Measurements from ENCODE around the gene GABPB2.

GABPB2 gene
- total RNA-seq: 3.8 to 23.4 (median 15.4) reads per million in 17 experiments

GRCh38 chr1:151070474-151071276 lies at the start of gene GABPB2:
Gene GABPB2 (plus strand): TSS chr1:151070761. CDS start chr1:151088190, 17,429 bp downstream.
- peak; percentile 91 to 94 (median 92) for DNase-seq

DNA sequence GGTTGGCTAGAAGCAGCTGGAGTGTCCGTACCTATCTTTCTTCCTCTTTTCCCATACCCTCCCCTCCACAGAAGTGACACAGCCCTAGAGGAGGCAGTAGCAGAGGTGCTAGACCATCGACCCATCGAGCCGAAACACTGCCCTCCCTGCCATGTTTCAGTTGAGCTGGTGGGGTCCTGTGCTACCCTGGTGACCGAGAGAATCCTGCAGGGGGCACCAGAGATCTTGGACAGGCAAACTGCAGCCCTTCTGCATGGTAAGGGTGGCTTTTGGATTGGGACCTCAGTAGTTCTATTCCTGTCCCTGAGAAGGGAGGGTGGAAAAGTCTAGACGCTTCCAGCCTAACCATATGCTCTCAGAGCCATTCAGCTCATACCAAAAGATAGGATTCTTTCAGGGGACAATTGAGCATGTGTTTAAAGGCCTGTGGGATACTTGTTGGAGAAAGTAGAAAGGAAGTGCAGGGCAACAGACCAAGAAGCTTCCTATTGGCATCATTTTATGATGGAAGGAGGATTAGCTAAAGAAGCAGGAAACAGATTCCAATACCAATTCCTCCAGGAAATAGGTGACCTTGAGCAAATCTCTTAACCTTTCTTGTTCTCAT lies 45.9 kb upstream of the GABPB2 start:
- DNase-seq: peak; percentile 83 to 92 (median 86)

DNA sequence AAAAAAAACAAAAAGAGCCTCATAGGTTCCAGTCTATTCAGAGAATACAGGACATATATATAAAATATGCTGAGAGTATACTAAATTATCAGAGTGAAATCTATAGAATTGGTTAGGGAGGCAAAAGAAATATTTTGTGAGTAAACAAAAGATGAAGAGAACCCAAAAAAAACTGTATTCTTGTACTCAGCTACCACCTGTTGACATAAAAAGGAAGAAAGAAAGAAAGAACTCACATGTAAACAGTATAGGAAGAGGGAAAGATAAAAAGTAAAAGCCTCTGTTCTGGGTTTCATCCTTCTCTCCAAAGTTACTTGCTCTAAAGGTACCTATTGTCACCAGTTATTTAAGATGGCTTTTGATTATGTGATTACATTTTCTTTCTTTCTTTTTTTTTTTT lies 44.1 kb upstream of the GABPB2 start:
- no peak for DNase-seq

DNA sequence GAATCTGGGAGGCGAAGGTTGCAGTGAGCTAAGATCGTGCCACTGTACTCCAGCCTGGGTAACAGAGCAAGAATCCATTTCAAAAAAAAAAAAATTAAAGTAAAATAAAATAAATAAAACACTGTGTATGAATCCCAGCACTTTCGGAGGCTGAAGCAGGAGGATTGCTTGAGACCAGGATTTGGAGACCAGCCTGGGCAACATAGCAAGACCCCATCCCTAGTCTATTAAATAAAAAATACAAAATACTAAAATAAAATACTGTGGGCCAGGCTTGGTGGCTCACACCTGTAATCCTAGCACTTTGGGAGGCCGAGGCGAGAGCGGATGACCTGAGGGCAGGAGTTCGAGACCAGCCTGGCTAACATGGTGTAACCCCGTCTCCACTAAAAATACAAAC lies 38.4 kb upstream of the GABPB2 start:
- no peak for DNase-seq

GRCh38 chr1:151035167-151035566 lies 35.4 kb upstream of the GABPB2 start:
- DNase-seq: no peak

GRCh38 chr1:151036356-151036755 lies 34.2 kb upstream of the GABPB2 start, which contains the start of gene BNIPL:
Gene BNIPL (plus strand): TSS chr1:151036586. CDS start chr1:151036726, 140 bp downstream.
- no peak for DNase-seq

GRCh38 chr1:151037032-151037431 lies 33.5 kb upstream of the GABPB2 start:
- DNase-seq: no peak

DNA sequence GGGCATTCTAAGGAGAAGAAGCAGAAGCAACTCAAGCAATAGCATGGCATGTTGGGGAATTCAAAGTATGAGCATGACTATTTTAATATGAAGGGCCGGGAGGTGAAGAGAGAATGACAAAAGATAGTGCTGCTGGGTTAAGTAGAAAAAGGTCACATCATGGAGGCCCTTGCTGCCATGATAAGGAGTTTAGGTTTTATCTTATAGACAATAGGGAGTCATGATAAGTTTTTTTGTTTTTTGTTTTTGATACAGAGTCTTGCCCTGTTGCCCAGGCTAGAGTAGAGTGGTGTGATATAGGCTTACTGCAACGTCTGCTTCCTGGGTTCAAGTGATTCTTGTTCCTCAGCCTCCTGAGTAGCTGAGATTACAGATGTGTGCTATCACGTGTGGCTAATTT lies 31.0 kb upstream of the GABPB2 start:
- DNase-seq: no peak

DNA sequence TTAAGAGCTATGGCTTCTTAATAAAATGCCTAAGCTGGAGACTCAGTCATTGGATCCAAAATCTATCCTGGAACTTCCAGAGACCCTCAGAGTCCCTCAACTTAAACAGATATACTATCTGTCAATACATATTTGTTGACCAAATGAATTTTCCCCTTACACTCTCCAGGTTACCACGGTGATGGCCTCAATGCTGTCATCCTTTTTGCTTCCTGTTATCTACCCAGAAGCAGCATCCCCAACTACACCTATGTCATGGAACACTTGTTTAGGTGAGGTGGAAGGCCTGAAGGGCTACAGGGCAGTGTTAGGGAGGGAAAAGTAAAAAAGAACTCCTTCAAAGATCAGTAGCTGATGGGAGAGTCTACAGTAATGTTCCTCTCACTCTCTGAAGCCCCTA lies 27.4 kb upstream of the GABPB2 start:
- no peak for DNase-seq

GRCh38 chr1:151047591-151047924 lies 23.0 kb upstream of the GABPB2 start, which contains the start of gene C1orf56:
Gene C1orf56 (plus strand): TSS chr1:151047751. CDS start chr1:151047848, 97 bp downstream.
- DNase-seq: peak; percentile 23 to 69 (median 34)

- DNase-seq: peak; percentile 50 to 70 (median 60)
Measured at GRCh38 chr1:151047925-151048644, 22.5 kb upstream of the GABPB2 start.

GRCh38 chr1:151048645-151049032 lies 21.9 kb upstream of the GABPB2 start:
- no peak for DNase-seq

DNA sequence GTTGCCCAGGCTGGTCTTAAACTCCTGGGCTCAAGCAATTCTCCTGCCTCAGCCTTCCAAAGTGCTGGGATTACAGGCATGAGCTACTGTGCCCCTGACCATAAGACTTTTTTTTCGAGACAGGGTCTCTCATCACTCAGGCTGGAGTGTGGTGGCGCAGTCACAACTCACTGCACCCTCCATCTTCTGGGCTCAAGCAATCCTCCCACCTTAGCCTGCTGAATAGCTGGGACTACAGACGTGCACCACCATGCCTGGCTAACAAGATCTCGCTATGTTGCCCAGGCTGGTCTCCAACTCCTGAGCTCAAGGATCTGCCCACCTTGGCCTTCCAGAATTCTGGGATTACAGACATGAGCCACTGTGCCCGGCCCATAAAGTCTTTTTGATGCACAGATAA lies 21.1 kb upstream of the GABPB2 start:
- no peak for DNase-seq

DNA sequence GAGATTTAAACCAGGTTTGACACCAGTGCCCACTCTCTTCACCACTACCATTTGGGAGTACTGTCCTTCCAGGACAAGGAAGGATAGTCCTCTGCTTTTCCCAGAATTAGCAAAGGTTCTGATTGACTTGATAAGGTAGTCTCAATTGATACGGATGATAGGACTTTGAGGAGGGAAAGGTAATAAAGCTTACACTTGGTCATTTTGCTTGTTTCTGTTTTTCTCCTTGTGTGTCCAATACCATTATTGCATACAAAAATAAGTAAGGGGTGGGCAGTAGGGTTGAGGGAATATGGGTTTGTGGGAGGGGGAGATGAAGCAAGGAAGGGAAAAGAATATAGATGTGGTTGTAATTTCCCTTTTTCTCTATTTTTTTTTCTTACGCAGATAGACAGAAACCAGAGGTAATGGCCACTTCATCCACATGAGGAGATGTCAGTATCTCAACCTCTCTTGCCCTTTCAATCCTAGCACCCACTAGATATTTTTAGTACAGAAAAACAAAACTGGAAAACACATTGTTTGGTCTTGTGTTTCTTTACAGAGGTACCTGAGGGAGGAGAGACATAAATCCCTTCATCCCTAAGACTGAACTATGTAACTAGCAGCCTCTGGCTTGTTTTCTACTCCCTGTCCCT lies 20.4 kb upstream of the GABPB2 start:
- no peak for DNase-seq

DNA sequence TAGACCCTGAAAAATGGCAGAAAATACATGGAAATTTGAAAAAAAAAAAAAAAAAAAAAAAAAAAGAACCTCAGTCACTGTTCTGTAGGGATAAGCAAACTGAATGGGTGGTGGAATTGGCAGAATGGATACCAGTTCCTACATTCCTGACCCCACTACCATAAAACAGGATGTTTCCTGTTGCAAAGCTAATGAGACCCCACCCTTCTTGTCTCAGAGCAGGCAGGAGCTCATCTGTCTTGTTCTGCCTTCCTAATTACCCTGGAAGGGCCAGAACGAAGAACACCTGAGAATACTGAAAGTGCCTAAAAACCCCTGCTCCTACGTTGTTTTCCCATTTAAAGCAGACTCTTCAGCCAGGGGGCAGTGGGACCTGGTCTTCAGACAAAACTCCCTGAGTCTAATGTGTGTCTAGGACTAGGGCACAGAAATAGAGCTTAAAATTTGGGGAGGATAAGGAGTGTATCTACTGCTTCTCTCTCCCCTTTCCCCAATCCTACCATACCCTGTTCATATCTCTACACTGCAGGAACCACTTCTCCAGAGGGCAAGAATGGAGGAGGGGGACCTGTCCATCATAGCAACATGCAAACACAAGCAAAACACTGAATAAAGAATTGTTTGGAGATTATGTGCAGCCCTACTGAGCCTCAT lies 19.1 kb upstream of the GABPB2 start:
- no peak for DNase-seq

DNA sequence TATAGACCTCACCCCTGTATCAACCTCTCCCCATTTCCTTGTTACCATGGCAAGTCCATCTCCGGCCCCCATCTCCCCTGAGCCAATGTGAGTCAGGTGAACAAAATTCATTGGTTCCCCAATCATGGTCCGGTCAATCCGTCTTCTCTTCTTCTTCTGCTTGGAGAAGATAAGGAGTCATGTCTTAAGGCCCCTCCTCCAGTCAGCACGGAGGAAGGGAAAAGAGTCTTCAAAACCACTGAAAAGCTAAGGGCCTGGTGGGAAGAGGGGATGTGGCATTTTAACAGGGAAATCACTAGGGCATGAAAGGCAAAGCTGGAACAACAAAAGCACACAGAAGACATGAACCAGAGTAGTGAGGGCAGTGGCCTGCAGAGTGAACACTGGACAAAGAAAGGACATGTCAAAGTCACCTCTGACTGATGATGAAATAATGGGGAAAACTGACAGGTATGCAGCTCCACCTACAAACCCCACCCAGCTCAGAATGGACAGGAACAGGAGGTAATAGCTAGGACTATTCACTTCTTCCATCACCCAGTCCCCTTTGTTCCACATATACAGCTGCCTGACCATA lies 15.5 kb upstream of the GABPB2 start:
- DNase-seq: no peak

DNA sequence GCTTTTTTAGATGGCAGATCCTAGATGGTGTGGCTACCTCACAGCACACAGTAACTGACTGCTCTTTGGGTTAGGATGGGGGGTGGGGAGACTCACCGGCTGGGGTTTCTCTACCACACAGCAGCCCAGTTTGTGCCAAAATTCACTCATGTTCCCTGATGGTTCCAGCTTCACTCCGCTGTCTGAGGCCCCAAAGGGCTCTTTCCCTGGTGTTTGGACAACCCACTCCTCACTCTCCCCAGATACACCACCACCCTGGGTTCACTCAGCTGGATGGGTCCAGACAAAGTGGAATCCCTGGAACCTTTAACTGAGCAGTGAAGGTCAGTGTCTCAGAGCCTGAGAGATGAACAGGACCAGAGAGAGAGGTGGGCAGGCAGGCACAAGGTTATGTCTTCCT lies 15.0 kb upstream of the GABPB2 start:
- no peak for DNase-seq

GRCh38 chr1:151056149-151056548 lies 14.4 kb upstream of the GABPB2 start:
- DNase-seq: no peak

GRCh38 chr1:151058692-151059091 lies 11.9 kb upstream of the GABPB2 start:
- peak in 3 of 4 experiments; percentile 19 to 34 (median 20) for DNase-seq

GRCh38 chr1:151059109-151060006 lies 11.2 kb upstream of the GABPB2 start, which contains the start of gene CDC42SE1:
Gene CDC42SE1 (minus strand): TSS chr1:151059622. CDS start chr1:151055730, 3,892 bp downstream.
- peak; percentile 88 to 95 (median 92) for DNase-seq

Measured in suppressor macrophage (primary cell).